K562 (cell line): ENCODE results near the gene KLHL35. TPM values are rescaled to one million over a fixed set of nuclear protein-coding genes. Genes with fewer than 3 reads are reported as not detected.
A peak's percentile ranks its signal among the peaks of the same experiment; 100 is the strongest.

Source experiments
- ATAC-seq: fragments of 200-7000 bp; cut with Tn5 transposase; 3 replicates; pipeline ENCODE4 v1.9.1; 2020; ENCODE audit warnings: moderate library complexity
- BruUV-seq: library from RNA; stranded (reverse); fragments of 400-500 nt; replicated peaks from 2 replicates; lab custom pipeline; 2021; lab: Mats Ljungman, UMichigan
- CTCF ChIA-PET: fragments of 300-600 bp; formaldehyde crosslinking; extraction: SDS; loops from one replicate; lab custom pipeline; 2021; ENCODE audit warnings: low intra/inter-chr PET ratio; lab: Yijun Ruan, JAX
- POLR2A ChIA-PET: fragments of 300-600, 350-650 bp; sonication (Branson Sonifier 250); formaldehyde crosslinking; extraction: SDS; loops from one replicate; lab custom pipeline; 2021; ENCODE audit warnings: antibody characterized with exemption, inconsistent platforms; lab: Yijun Ruan, JAX
- DNase-seq, 4 experiments: peaks; one replicate each; pipeline versions ENCODE4 v3.0.0 to v3.0.0-alpha.2; 2011 to 2018; ENCODE audit warnings: low spot score in 3 of 4, mixed read lengths in 3 of 4; ENCODE audit errors: extremely low read depth in 1 of 4
- FAIRE-seq: peaks from 2 replicates; lab custom pipeline; 2011; peaks lifted over from hg19 to GRCh38; lab: Jason Lieb, UNC
- H2AFZ ChIP-seq: 2 replicates; pipeline ENCODE4 v1.6.0; 2011; ENCODE audit warnings: low read depth, low read length, control low read depth, inconsistent platforms
- H3K27ac ChIP-seq: fragments of 200-600 bp; 3 replicates; pipeline ENCODE4 v1.8.0; 2011; ENCODE audit warnings: low read depth, mild to moderate bottlenecking, control low read depth, inconsistent platforms, low read length, moderate library complexity, mixed read lengths; ENCODE audit errors: extremely low read depth
- H3K27me3 ChIP-seq, 2 experiments: fragments of 300-600 bp in 1 of 2; 2 replicates in 1 of 2; 3 replicates in 1 of 2; pipeline versions ENCODE4 v1.6.0 to v1.8.0; 2011; ENCODE audit warnings: inconsistent platforms in 2 of 2, low read length in 2 of 2, mild to moderate bottlenecking in 1 of 2, mixed read lengths in 1 of 2, moderate library complexity in 1 of 2; ENCODE audit not compliant: control insufficient read depth in 2 of 2, insufficient read depth in 2 of 2
- H3K36me3 ChIP-seq: fragments of 300-600 bp; 3 replicates; pipeline ENCODE4 v1.8.0; 2011; ENCODE audit warnings: mild to moderate bottlenecking, low read length, inconsistent platforms; ENCODE audit not compliant: control insufficient read depth, insufficient read depth
- H3K4me1 ChIP-seq, 2 experiments: fragments of 200-600 bp in 1 of 2; replicated peaks in 1 of 2; 2 replicates in 1 of 2; 3 replicates in 1 of 2; pipeline versions ENCODE4 v1.5.1 to v1.8.0; 2011; ENCODE audit warnings: inconsistent platforms in 2 of 2, low read length in 2 of 2, mild to moderate bottlenecking in 1 of 2, mixed read lengths in 1 of 2, moderate library complexity in 1 of 2; ENCODE audit not compliant: control insufficient read depth in 2 of 2, insufficient read depth in 2 of 2
- H3K4me2 ChIP-seq: 2 replicates; pipeline ENCODE4 v1.6.1; 2011; ENCODE audit warnings: low read length, control low read depth, inconsistent platforms, mixed read lengths; ENCODE audit not compliant: insufficient read depth
- H3K4me3 ChIP-seq: fragments of 200-600 bp; sonication (generic), shearing (Covaris generic); 2 replicates; pipeline ENCODE4 v1.5.1; 2016; ENCODE audit warnings: control low read depth, inconsistent platforms
- H3K79me2 ChIP-seq: fragments of 200-600 bp; 3 replicates; pipeline ENCODE4 v1.8.0; 2011; ENCODE audit warnings: low read length, inconsistent platforms; ENCODE audit not compliant: control insufficient read depth, insufficient read depth
- H3K9ac ChIP-seq, 2 experiments: 2 replicates each; pipeline versions ENCODE4 v1.6.0 to v1.6.1; 2011; ENCODE audit warnings: low read depth in 2 of 2, low read length in 2 of 2, control low read depth in 1 of 2, inconsistent platforms in 1 of 2, mild to moderate bottlenecking in 1 of 2, mixed read lengths in 1 of 2; ENCODE audit not compliant: insufficient read depth in 1 of 2
- H3K9me1 ChIP-seq: one replicate; pipeline ENCODE4 v1.6.0; 2011; ENCODE audit warnings: inconsistent platforms, mild to moderate bottlenecking, low read length, moderate library complexity; ENCODE audit not compliant: control insufficient read depth, insufficient read depth
- H3K9me3 ChIP-seq: replicated peaks from 2 replicates; pipeline ENCODE4 v1.5.1; 2011; ENCODE audit warnings: low read depth, low read length, inconsistent platforms; ENCODE audit not compliant: control insufficient read depth, insufficient read depth
- H4K20me1 ChIP-seq: replicated peaks from 2 replicates; pipeline ENCODE4 v1.6.1; 2011; ENCODE audit warnings: low read length, inconsistent platforms, mixed read lengths; ENCODE audit not compliant: control insufficient read depth, insufficient read depth
- ADNP ChIP-seq: fragments of 200-800 bp; sonication (Bioruptor generic); IDR thresholded peaks from 2 replicates; pipeline ENCODE4 v1.6.1; 2016; ENCODE audit warnings: missing genetic modification characterization, missing compliant biosample characterization
- ATF1 ChIP-seq, 2 experiments: fragments of 450-650 bp in 1 of 2; IDR thresholded peaks; 2 replicates each; pipeline ENCODE4 v1.6.1; 2016; ENCODE audit warnings: missing compliant biosample characterization in 1 of 2, missing genetic modification characterization in 1 of 2
- CBX1 ChIP-seq: sonication (generic); IDR thresholded peaks from 2 replicates; pipeline ENCODE4 v1.6.1; 2016; ENCODE audit warnings: antibody characterized with exemption, low read depth, mild to moderate bottlenecking
- CBX3 ChIP-seq, 2 experiments: IDR thresholded peaks; 1 replicate in 1 of 2; 2 replicates in 1 of 2; pipeline ENCODE4 v1.6.1; 2012; ENCODE audit warnings: inconsistent platforms in 2 of 2, low read length in 2 of 2, borderline replicate concordance in 1 of 2, control low read depth in 1 of 2
- ETS2 ChIP-seq: IDR thresholded peaks from 2 replicates; pipeline ENCODE4 v1.6.1; 2016; ENCODE audit warnings: borderline replicate concordance, missing genetic modification characterization, mild to moderate bottlenecking, moderate library complexity, missing compliant biosample characterization; ENCODE audit not compliant: poor library complexity, severe bottlenecking
- FOXJ2 ChIP-seq: fragments of 200-800 bp; sonication (Bioruptor generic); IDR thresholded peaks from 2 replicates; pipeline ENCODE4 v1.6.1; 2016; ENCODE audit warnings: missing genetic modification characterization, missing compliant biosample characterization
- HDAC2 ChIP-seq: fragments of 450-650 bp; IDR thresholded peaks from 2 replicates; pipeline ENCODE4 v1.6.1; 2016; ENCODE audit warnings: mild to moderate bottlenecking
- ID3 ChIP-seq, 2 experiments: fragments of 250-450 bp in 1 of 2; fragments of 450-650 bp in 1 of 2; sonication (Bioruptor Pico) in 1 of 2; IDR thresholded peaks; 2 replicates each; pipeline versions ENCODE4 v1.6.1 to v1.8.0; 2016 to 2021; ENCODE audit warnings: mild to moderate bottlenecking in 2 of 2, moderate library complexity in 2 of 2, missing compliant biosample characterization in 1 of 2, missing genetic modification characterization in 1 of 2
- MTF1 ChIP-seq: fragments of 250-450 bp; sonication (Bioruptor Pico); IDR thresholded peaks from 2 replicates; pipeline ENCODE4 v1.9.0; 2021; ENCODE audit warnings: moderate library complexity, mild to moderate bottlenecking, inconsistent platforms, borderline replicate concordance
- NCOA2 ChIP-seq, 2 experiments: fragments of 450-650 bp; IDR thresholded peaks; 2 replicates each; pipeline ENCODE4 v1.6.1; 2018; ENCODE audit warnings: mild to moderate bottlenecking in 2 of 2, moderate library complexity in 1 of 2; ENCODE audit not compliant: partially characterized antibody in 2 of 2
- NR2C2 ChIP-seq, 2 experiments: fragments of 200-800 bp in 1 of 2; sonication (Bioruptor generic) in 1 of 2; sonication (generic) in 1 of 2; formaldehyde crosslinking in 1 of 2; IDR thresholded peaks; 2 replicates each; pipeline versions ENCODE4 v1.6.1 to v1.8.0; 2016 to 2022; ENCODE audit warnings: mild to moderate bottlenecking in 1 of 2, missing compliant biosample characterization in 1 of 2, missing genetic modification characterization in 1 of 2, missing genetic modification reagents in 1 of 2
- POLR2A ChIP-seq: fragments of 450-650 bp; conservative IDR thresholded peaks from 2 replicates; pipeline ENCODE4 v1.6.1; 2016
- RBM25 ChIP-seq: fragments of 200-400 bp; formaldehyde crosslinking; IDR thresholded peaks from 2 replicates; pipeline ENCODE4 v1.6.1; 2018; ENCODE audit warnings: low read length, low read depth, moderate library complexity; ENCODE audit not compliant: severe bottlenecking
- SMARCA5 ChIP-seq: fragments of 450-650 bp; IDR thresholded peaks from 2 replicates; pipeline ENCODE4 v1.6.1; 2016
- SNAPC5 ChIP-seq: fragments of 250-450 bp; sonication (Bioruptor Pico); IDR thresholded peaks from 2 replicates; pipeline ENCODE4 v1.8.0; 2021; ENCODE audit warnings: moderate library complexity, mild to moderate bottlenecking, inconsistent platforms
- ZC3H8 ChIP-seq: fragments of 450-650 bp; IDR thresholded peaks from 2 replicates; pipeline ENCODE4 v1.6.1; 2017
- WGBS: fragments of 100-300 bp; shearing (Covaris generic); methylation state at CpG from one replicate; pipeline ENCODE4 v1.1.6; 2016; ENCODE audit warnings: low coverage, mixed read lengths; ENCODE audit not compliant: insufficient coverage; ENCODE audit errors: missing lambda C conversion rate; 5-methylcytosine and 5-hydroxymethylcytosine counted together
- in situ Hi-C: fragments of 300-500 bp; cut with MboI; formaldehyde crosslinking; loops from 4 replicates; pipeline ENCODE4 v1.15.0; 2018; ENCODE audit warnings: inconsistent platforms, mixed read lengths
- intact Hi-C: fragments of 100-400 bp; cut with micrococcal nuclease; formaldehyde crosslinking; loops from 2 replicates; pipeline ENCODE4 v1.14.2; 2022
- polyA plus RNA-seq, 8 experiments: library from polyadenylated mRNA; depleted of rRNA in 4 of 8; stranded (reverse) in 5 of 8; unstranded in 3 of 8; fragments of >200 nt; fragmentation: Nextera tagmentation in 2 of 8; fragmentation: Illumina TruSeq in 1 of 8; extraction: Ambion mirVana in 2 of 8; extraction: Trizol in 1 of 8; gene quantifications; 2 replicates each; pipeline versions ENCODE4 v1.2.1 to v1.2.3, GENCODE V29; 2011 to 2014; ENCODE audit warnings: inconsistent platforms in 1 of 8, missing spikeins in 1 of 8
- total RNA-seq, 7 experiments: library from RNA; depleted of rRNA in 6 of 7; stranded (reverse); fragments of >200 nt in 6 of 7; fragmentation: Illumina TruSeq in 2 of 7; extraction: Trizol in 2 of 7; gene quantifications; 2 replicates each; pipeline versions ENCODE4 v1.2.1 to v1.2.3, GENCODE V29; 2011 to 2021; ENCODE audit warnings: low replicate concordance in 1 of 7

Gene KLHL35
- total and polyA plus RNA-seq, 9 of the 15 experiments (the other 6 are each of a cell fraction or from before 2014, with no cell fraction given) = not detected

DNA sequence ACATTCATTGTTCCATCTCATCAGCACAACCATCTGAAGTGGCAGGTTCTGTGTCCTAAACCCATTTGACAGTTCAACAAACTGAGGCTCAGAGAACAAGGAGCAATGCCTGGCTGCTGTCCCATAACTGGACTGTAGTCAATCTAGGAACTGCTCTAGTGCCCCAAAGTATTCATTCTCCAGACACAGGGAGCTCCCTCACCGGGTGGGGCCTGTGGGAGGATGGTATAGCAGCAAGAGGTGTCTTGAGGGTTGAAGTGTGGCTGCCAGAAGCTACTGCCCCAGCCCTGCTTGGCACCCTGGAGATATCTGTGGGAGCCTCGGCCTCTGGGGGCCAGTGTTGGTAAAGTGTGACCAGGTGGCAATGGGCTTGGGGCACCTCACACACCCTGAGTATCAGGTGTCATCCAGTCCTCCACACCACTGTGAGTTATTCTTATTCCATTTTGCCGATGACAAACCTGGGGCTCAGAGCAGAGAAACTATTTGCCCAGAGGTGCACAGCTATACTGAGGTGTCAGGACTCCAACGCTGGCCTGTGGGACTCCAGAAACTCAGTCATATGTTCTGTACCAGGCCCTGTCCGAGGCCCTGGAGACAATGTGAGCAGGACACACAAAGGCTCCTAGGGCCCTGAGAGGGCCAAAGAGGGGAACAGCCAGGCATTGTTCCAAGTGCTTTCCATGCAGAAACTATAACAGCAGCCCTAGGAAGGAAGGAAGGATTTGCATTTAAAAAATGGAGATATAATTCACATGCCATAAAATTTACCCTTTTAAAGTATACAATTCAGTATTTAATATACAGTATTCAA is 46.0 kb upstream of the KLHL35 start (continued):
- no peak for TF ChIP-seq ATF1 (CRISPR knock-in tag; IDR thresholded peaks at IDR 0.05)
- TF ChIP-seq ATF1 (tag; IDR thresholded peaks at IDR 0.05) = peak; percentile 16; the same call in 1 of the 2 replicates
- no peak for TF ChIP-seq MTF1
- 0 out of 3 replicates have a peak, but pooled peaks of 1 of the 2 experiments have one; percentile 21 for TF ChIP-seq CBX3 (IDR thresholded peaks at IDR 0.05; ENCODE audit: borderline replicate concordance in 1 of 2, low read length in 2 of 2)
- TF ChIP-seq HDAC2 = peak; percentile 90
- no peak for TF ChIP-seq ZC3H8
- TF ChIP-seq RBM25 = peak; percentile 98
- TF ChIP-seq SMARCA5 = peak; percentile 80
- TF ChIP-seq ID3 (CRISPR knock-in tag; IDR thresholded peaks at IDR 0.05) = no peak
- TF ChIP-seq ID3 (tag; IDR thresholded peaks at IDR 0.05) = no peak
- peak; percentile 95 for TF ChIP-seq ADNP (tag)
- TF ChIP-seq NR2C2 (CRISPR knock-in tag; IDR thresholded peaks at IDR 0.05) = 0 out of 2 replicates have a peak, but pooled peaks have one; percentile 8
- no peak for TF ChIP-seq NR2C2 (tag; IDR thresholded peaks at IDR 0.05)

GRCh38 chr11:75477614-75477935 is 44.6 kb upstream of the KLHL35 start:
- Histone ChIP-seq H3K4me2 (no peak overlapping the region), H3K79me2 (no peaks in the 10 kb centered on the region), H3K27me3 (no peaks in the 10 kb centered on the region), H3K9me3 (no peaks in the 10 kb centered on the region), H3K36me3 (no peaks in the 10 kb centered on the region), H3K9ac (peak overlapping the region in 1 of 2 experiments; percentile 75; a peak in 2 of 4 replicates), H4K20me1 (no peaks in the 10 kb centered on the region), H3K4me3 (no peak overlapping the region), H3K9me1 (peaks cover 4% of the 10 kb centered on the region), H2AFZ (no peak overlapping the region), H3K27ac (no peak overlapping the region; the same call in 2 of the 3 replicates), H3K4me1 (peaks cover 60 to 62% of the 10 kb centered on the region in 2 experiments)
- in situ Hi-C loops = no loop called here
- WGBS = 78% methylated on average over 6 of the region's 12 CpGs
- TF ChIP-seq POLR2A (no peak), CBX1 (no peak), NCOA2 (IDR thresholded peaks at IDR 0.05; ENCODE audit: partially characterized antibody in 2 of 2) (no peak), SNAPC5 (CRISPR knock-in tag) (no peak), ETS2 (tag) (no peak), FOXJ2 (no peak)
- intact Hi-C loops = no loop called here
- POLR2A ChIA-PET = no interaction called here
- BruUV-seq = no TSS peak
- FAIRE-seq = no peak
- CTCF ChIA-PET = no interaction called here
- no peak for ATAC-seq
- no peak for DNase-seq
